Measurements from ENCODE around the gene ADAMTS12. TPM values are rescaled to one million over a fixed set of nuclear protein-coding genes. Genes with fewer than 3 reads are reported as not detected.

ADAMTS12 gene
- polyA plus RNA-seq, 1 experiment = 46.8 TPM

Small RNAs within 50 kb of the gene (small RNA-seq; reads per million reads assigned to genes)
- gene RNU6-923P (ENCODE audit: insufficient read length, low read depth) = not detected

Other genes starting within 250 kb of the ADAMTS12 start
- not detected in 2 replicates for gene RXFP3, start 44.4 kb upstream of the ADAMTS12 start, polyA plus RNA-seq (2011; rRNA removed)
- gene SLC45A2, start 92.7 kb upstream of the ADAMTS12 start, polyA plus RNA-seq (2011; rRNA removed) = not detected in 2 replicates
- gene AMACR, start 116.1 kb upstream of the ADAMTS12 start, polyA plus RNA-seq (2011; rRNA removed) = 8.0 and 10.0 TPM in 2 replicates
- gene C1QTNF3, start 151.2 kb upstream of the ADAMTS12 start, polyA plus RNA-seq (2011; rRNA removed) = 0.74 and 1.2 TPM in 2 replicates